ENCODE measurements around the gene SMIM22.

DNA sequence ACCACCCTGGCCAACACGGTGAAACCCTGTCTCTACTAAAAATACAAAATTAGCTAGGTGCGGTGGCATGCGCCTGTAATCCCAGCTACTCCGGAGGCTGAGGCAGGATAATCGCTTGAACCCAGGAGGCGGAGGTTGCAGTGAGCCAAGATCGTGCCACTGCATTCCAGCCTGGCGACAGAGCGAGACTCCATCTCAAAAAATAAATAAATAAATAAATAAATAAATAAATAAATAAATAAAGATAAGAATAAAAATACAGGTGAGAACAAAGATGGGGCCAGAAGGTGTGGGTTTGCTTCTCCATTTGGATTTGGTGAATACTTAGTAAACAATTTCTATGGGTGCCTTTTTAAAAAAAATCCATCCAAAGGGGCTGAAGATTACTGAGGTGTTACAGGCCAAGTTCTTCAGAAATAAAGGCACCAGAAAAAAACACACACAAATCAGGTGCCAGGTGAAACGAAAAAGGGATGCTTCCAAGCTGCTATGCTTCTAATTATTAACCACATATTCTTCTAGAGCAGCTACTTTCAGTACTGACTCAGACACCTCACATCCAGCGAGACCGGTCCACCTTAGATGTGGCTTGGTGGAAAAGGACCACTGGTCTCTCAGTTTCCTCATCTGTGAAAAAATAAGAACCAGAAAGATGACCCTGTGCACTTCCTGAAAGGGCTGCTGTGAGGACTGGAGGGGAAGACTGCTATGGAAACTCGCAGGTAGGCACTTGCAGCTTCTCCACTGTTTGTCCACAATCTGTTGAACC, 42.7 kb downstream of the SMIM22 start:
- TF ChIP-seq CTCF (IDR thresholded peaks at IDR 0.05) (no peak), POLR2A (IDR thresholded peaks at IDR 0.05) (no peak), POLR2AphosphoS5 (IDR thresholded peaks at IDR 0.05; ENCODE audit: insufficient read depth in 1 of 2, low read depth in 1 of 2) (no peak)

All from vagina (tissue), 2 donors.